Measurements from ENCODE around the gene SPRED2. TPM values are rescaled to one million over a fixed set of nuclear protein-coding genes. Genes with fewer than 3 reads are reported as not detected.

The SPRED2 gene
- total RNA-seq, 4 donors from 2014 or later: 21.9 to 28.8 (median 25.5) TPM

DNA sequence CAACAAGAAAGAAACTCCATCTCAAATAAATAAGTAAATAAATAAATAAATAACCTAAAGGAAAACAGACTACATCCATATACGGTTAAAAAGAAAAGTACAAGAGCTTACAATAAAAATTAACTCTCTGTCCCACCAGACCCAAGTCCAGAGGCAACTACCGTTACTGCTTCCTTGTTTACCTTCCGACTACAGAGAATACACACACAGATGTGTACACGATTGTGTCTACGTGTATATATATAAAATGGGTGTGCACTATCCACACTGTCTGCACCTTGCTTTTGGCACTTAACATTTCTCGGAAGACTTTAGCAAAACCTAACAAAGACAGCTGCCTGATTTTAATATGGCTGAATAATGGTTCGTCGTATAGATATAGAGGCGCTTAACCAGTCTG is 134.9 kb downstream of the SPRED2 start:
- no peak for DNase-seq (ENCODE audit: low spot score in 2 of 2)
- Histone ChIP-seq H3K36me3 (no peaks in the 10 kb centered on the region), H3K27ac (no peak overlapping the region), H3K27me3 (no peaks in the 10 kb centered on the region), H3K4me3 (no peak overlapping the region), H3K9me3 (no peaks in the 10 kb centered on the region), H3K4me1 (peaks cover 0 to 47% (median 28%) of the 10 kb centered on the region in 4 donors)
- whole genome bisulfite sequencing, 2 donors: 92 to 93% methylated on average over 9 of the region's 9 CpGs
- TF ChIP-seq POLR2A (IDR thresholded peaks at IDR 0.05) (no peak), EP300 (IDR thresholded peaks at IDR 0.05) (no peak), CTCF (IDR thresholded peaks at IDR 0.05) (no peak)

DNA sequence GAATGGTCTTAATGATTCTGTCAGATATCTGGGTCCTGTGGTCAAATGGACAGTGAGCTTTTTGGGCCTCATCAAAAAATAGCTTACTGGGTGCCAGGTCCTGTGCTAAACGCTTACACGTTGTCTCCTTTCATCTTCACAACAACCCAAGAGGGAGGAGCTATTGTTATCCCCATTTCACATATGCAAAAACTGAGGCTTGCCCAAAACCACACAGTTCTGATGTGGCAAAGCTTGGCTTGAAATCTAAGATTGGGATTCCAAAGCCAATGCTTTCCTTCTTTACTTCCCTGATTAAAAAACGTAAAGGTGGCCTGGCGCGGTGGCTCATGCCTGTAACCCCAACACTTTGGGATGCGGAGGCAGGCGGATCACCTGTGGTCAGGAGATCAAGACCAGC is 135.4 kb downstream of the SPRED2 start:
- no peaks in the 10 kb centered on the region for H3K9me3 ChIP-seq
- peaks cover 0 to 47% (median 26%) of the 10 kb centered on the region in 4 donors for H3K4me1 ChIP-seq
- H3K27me3 ChIP-seq: no peaks in the 10 kb centered on the region
- TF ChIP-seq CTCF (IDR thresholded peaks at IDR 0.05): no peak
- TF ChIP-seq EP300 (IDR thresholded peaks at IDR 0.05): no peak
- no peak for TF ChIP-seq POLR2A (IDR thresholded peaks at IDR 0.05)
- DNase-seq (ENCODE audit: low spot score in 2 of 2): no peak
- H3K4me3 ChIP-seq: no peak overlapping the region
- WGBS, 2 donors: 92 to 93% methylated on average over 7 of the region's 7 CpGs
- H3K27ac ChIP-seq: no peak overlapping the region
- no peaks in the 10 kb centered on the region for H3K36me3 ChIP-seq

GRCh38 chr2:65294701-65295100 is 137.7 kb downstream of the SPRED2 start:
- Histone ChIP-seq H3K9me3 (no peaks in the 10 kb centered on the region), H3K4me1 (peaks cover 0 to 28% (median 7%) of the 10 kb centered on the region in 4 donors), H3K27me3 (no peaks in the 10 kb centered on the region), H3K4me3 (no peak overlapping the region), H3K27ac (no peak overlapping the region), H3K36me3 (no peaks in the 10 kb centered on the region)
- DNase-seq (ENCODE audit: low spot score in 2 of 2): no peak
- 50 to 58% methylated on average over 6 of the region's 6 CpGs for WGBS, 2 donors
- TF ChIP-seq POLR2A (IDR thresholded peaks at IDR 0.05) (no peak), EP300 (IDR thresholded peaks at IDR 0.05) (no peak), CTCF (IDR thresholded peaks at IDR 0.05) (no peak)

DNA sequence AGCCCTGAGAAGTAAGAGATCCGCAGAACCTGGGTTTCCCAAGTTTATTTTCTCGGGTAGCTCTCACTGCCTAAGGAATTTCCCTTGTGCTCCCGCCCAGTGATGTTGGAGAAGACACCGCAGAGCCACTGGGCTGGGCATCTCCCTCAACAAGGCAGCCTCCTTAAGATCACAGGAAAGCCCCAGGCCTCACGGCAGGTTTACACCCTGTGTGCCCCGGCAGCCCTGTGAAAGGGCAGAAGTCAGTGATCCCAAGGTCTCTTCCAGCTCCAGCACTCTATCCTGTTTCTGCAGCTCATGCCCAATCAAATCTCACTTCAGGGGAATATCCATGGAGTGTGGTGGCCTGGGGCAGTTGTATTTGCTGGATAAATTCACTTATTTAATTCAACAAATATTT is 138.3 kb downstream of the SPRED2 start:
- H3K4me3 ChIP-seq: no peak overlapping the region
- H3K36me3 ChIP-seq: no peaks in the 10 kb centered on the region
- TF ChIP-seq CTCF (IDR thresholded peaks at IDR 0.05): no peak
- TF ChIP-seq EP300 (IDR thresholded peaks at IDR 0.05): no peak
- no peak for TF ChIP-seq POLR2A (IDR thresholded peaks at IDR 0.05)
- no peak for DNase-seq (ENCODE audit: low spot score in 2 of 2)
- no peaks in the 10 kb centered on the region for H3K27me3 ChIP-seq
- H3K9me3 ChIP-seq: no peaks in the 10 kb centered on the region
- H3K27ac ChIP-seq: no peak overlapping the region
- peaks cover 0 to 22% (median 2%) of the 10 kb centered on the region in 4 donors for H3K4me1 ChIP-seq
- WGBS, 2 donors: 54 to 60% methylated on average over 6 of the region's 6 CpGs

GRCh38 chr2:65293376-65293775 is 139.0 kb downstream of the SPRED2 start:
- DNase-seq (ENCODE audit: low spot score in 2 of 2): no peak
- WGBS, 2 donors: 84 to 85% methylated on average over 5 of the region's 5 CpGs
- Histone ChIP-seq H3K9me3 (no peaks in the 10 kb centered on the region), H3K27me3 (no peaks in the 10 kb centered on the region), H3K4me1 (peaks cover 0 to 21% (median 2%) of the 10 kb centered on the region in 4 donors), H3K36me3 (no peaks in the 10 kb centered on the region), H3K27ac (no peak overlapping the region), H3K4me3 (no peak overlapping the region)
- TF ChIP-seq EP300 (IDR thresholded peaks at IDR 0.05) (no peak), POLR2A (IDR thresholded peaks at IDR 0.05) (no peak), CTCF (IDR thresholded peaks at IDR 0.05) (no peak)

All from tibial nerve (tissue), 4 donors.